GM04504 (cell line): ENCODE results near the gene NTN3.

Experiments used
- DNase-seq: peaks from one replicate; pipeline ENCODE4 v3.0.0-alpha.2; 2012; ENCODE audit warnings: low read depth

NTN3 gene

DNA sequence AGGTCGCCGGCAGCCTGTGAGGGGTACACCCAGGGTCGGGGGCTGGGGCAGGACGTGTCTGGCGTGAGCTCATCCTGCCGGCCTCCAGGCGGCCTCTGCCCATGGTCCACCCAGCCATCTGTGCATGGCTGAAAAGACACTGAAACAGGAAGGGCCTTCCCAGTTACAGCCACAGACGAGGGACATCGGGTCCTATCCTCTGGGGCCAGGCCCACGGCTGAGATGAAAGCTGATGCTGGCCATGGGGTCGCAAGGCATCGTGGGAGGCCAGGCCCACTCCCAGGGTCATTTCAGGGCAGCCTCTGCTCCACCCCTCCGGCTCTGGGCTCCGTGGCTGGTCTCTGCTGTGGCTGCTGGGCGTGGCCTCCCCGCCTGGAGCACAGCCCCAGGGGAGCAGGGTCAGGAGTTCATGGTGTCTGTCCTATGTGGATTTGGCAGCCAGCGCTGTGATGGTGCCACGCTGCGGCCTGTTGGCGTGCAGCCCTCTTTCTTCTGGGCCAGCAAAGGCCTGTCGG is 26.1 kb downstream of the NTN3 start:
- no peak for DNase-seq

DNA sequence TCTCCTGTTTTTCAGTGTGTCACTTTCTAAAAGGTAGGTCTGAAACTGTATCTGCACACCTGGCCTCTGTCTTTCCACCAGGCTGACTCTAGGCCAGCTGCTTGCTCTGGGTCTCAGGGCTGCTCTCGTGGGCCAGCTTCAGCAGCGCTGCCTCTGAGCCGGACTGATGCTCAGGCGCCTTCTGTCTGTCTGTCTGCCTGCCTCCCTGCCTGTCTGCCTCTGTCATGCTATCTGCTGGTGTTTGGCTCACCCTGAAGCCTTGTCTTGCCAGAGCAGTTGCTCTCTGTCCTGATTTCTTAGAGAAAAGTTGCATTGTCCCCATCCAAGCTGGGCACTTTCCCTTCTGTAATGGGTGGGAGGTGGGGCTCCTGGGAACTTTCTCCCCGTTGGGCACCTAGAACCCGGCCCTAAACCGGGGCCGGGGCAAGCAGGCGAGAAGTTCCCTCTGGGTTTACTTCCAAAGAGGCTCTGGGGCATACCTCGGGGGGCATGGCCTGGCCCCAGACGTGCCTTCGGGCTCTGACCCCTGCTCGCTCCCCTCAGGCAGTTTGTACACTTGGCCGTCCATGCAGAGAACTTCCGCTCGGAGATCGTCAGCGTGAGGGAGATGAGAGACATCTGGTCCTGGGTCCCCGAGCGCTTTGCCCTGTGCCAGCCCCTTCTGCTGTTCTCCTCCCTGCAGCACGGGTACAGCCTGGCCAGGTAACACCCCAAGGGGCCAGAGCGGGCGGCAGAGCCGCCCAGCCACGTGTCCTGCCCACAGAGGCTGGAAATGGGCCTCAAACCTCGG is 26.8 kb downstream of the NTN3 start:
- DNase-seq, result no peak

DNA sequence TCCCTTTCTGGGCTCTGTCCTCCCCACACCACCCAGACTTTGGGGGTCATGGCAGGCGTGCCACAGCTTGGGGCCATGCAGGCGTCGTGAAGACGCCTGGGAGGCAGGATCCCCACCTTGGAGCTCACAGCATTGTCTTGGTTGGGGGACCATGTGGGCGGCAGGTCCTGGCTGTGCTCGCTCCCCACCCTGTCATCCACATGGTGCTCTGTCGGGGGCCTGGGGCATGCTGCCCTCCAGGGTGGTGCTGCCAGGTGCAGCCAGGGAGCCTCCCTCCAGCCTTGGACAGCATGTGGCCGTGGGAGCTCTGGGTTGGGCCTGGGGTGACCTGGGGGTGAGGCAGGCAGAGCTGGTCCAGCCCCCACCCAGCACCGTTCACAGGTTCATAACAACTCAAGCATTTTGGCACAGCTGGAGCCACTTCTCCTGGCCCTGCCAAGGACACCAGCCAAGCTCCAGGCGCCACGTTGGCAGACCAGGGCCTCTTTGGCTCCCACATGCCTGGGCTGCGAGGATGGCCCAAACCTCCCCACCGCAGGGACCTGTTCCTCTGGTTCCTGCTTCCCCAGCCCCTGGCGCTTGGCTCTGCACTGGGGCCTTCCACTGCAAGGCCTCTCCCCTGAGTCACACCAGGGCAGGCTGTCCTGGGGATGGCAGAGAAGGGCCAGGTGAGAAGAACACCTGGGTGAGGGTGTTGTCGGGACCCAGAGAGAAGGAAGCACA is 27.6 kb downstream of the NTN3 start:
- DNase-seq, result no peak

DNA sequence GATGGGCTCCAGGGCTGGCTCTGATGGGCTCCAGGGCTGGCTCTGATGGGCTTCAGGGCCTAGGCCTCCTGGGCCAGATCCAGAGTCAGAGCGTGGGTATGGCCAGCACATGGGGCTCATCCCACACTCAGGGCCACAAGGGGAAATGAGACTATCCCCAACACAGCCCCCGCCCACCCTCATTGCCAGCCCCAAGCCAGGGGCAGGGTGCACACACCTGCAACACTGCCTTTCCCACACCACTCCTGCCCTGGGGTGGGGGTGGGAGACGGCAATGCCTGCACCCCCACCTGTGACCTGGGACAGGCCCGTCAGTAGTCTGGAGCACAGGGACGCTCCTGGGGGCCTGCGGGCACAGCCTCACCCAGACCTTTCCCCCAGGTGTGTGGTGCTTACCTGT is 28.4 kb downstream of the NTN3 start:
- no peak for DNase-seq

DNA sequence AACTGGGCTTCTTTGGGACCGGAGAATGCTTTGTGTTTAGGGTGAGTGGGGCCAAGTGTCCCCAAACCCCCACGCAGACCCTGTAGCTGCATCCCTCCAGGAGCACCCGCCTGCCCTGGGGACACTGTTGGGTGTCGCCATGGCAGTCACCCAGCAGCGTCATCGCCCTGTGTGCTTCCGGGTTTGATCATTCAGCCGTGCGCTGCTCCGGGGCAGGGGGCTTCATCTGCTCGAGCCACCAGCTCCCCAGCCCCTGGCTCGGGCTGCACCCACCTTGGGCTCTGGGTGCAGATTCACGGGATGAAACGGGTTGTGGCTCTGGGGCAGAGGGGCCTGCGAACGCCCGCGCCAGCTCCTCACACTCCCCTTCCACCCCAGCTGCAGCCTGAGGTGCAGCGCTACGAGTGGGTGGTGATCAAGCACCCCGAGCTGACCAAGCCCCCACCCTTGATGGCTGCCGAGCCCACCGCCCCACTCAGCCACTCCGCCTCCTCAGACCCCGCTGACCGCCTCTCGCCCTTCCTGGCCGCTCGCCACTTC is 28.9 kb downstream of the NTN3 start:
- no peak for DNase-seq

DNA sequence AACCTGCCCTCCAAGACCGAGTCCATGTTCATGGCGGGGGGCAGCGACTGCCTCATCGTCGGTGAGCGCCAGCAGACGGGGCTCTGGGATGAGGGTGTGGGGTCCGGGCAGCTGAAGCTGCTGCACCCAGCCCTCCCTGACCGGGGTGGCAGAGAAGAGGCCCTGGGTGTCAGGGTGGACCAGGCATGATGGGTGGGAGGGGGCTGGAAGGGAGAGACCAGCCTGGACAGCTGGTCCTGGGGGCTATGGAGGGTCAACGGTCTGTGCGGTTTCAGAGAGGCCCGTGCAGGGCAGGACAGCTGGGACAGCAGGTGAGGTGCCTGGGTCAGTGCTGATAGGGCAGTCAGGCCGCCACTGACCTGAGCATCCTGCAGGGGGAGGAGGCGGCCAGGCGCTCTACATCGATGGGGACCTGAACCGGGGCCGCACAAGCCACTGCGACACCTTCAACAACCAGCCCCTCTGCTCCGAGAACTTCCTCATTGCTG is 29.4 kb downstream of the NTN3 start:
- no peak for DNase-seq

DNA sequence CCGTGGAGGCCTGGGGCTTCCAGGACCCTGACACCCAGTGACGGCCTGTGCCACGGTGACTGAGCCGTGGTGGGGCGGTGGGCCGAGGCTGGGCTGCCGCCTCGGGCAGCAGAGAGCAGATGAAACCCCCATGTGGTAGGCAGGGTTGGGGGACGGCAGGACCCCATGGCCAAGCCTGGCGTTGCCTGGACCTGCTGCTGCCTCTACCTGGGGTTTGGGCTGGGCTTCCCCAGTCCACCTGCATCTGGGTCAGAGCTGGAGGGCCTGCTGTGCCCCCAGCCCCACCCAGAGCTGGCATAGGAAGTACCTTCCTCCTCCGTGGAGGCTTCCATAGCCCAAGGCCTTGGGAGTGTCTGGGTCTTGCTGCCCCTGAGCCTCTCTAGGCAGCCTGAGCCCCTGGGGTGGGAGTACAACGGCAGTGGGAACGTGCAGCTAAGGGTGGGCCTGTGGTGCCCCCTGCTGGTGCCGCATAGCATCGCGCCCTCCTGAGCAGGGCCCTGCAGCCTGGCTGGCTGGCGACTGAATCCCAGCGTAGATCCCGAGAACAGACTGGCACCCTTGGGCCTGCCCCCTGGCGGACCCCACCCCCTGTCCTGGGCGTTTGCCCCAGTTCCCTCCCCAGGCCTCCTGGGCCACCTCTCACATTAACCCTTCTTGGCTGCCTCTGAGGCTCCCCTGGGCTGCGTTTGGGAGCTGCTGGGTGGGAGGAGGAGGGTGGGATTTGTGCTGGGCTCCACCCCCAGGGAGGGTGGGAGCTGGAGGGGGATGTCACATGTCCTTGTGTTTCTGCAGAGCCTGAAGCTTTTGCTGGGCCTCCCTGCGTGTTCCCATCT is 30.0 kb downstream of the NTN3 start:
- DNase-seq, result peak; percentile 29

DNA sequence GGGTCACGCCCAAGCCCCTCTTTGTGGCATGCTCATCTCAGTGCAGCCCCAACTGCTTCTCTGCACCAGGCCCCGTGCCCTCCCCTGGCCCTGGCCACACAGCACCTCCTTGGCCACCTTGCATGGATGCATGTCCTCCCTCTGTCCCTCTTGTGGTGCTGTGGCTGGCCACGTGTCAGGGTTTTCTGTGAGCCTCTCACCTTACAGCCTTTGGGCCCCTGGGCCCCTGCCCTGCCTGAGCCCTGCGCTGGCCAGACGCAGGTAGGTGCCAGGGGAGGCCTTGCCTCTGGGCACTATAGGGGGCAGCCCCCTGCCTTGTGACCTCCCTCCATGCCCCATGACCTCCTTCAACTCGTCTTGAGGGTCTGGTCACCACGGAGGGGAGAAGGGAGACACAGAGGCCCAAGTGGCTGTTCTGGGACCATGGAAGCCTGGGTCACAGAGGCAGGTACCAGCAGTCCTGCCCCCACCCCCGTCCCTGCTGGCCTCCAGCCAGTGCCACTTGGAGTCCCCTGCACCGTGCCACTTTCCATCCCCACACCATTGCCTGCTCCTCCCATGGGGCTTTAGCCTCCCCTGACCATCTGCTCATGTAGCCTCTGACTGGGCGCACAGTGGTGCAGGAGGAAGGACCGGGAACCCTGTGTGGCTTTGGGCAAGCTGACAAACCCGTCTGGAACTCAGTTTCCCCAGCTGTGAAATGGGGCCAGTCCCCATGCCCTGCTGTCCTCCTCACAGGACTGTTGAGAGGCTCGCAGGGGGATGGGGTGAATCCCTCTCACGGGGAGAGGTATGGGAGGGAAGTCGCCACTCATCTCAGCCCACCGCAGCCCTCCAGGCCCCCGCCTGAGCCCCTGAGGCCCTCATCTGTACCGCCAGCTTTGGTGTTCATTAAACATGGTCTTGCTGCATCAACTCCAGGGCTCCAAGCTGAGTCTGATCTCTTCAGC is 31.1 kb downstream of the NTN3 start:
- DNase-seq, result no peak

DNA sequence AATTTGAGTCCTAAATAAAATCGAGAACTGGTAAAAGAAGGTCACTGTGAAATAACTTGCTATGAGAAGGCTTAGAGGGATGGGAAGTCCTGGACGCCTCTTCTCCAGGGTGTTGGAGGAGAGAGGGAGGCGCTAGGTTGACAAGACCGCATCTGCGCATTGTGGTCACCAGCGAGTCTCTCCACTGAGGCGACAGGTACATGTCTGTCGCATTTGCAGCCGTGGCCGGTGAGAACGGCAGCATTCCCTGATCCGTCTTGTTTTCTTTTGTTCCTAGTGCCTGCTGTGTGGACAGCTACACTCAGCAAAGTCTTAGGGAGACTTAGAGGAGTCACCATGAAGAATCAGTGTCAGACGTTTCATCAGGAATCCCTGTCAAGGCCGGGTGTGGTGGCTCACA is 34.6 kb downstream of the NTN3 start:
- no peak for DNase-seq

DNA sequence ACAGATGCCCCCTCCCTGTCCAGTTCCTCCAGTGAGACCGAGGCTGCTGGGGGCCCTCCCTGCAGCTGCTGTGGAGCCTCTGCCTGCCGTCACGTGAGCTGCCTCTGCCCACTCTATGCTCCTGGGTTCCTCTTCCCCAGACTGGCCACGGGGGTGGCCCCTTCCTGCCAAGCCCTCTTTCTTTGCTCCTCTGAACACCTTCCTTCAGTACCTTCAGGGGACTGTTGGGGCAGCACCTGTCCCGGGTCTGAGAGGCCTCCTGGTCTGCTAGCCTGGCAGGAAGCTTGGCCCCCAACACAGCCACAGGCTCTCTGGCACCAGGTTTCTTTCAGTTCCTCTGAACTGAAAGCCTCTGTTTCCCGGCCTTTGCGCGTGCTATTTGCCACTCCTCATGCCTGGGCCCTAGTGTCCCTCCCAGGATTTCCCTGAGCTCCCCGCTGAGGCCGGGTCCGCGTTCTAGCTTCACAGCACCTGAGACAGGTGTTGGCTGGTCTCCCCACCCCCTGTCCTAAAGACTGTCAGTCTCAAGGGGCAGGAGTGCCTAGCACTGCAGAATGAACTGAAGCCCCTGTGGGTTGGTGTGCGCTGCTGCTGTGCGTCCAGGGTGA is 36.1 kb downstream of the NTN3 start:
- no peak for DNase-seq

DNA sequence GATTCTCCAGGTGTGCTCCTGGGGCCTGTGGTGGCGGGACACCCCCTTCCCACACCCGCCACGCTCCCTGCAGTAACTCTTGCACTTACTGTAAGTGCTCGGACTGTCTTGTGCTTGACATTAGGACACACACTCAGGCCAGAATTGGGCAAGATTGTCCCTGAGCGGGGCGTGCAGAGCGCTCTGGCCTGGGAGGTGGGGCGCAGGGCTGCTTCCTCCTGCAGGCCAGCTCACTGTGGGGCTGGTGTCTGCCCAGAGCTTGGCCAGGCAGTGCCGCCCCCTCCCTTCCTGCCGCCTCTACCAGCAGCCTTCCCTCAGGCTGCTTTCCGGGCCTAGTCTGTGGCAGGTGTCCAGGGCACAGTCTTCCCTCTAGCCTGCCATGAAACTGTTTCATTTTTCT is 36.6 kb downstream of the NTN3 start:
- DNase-seq, result no peak

DNA sequence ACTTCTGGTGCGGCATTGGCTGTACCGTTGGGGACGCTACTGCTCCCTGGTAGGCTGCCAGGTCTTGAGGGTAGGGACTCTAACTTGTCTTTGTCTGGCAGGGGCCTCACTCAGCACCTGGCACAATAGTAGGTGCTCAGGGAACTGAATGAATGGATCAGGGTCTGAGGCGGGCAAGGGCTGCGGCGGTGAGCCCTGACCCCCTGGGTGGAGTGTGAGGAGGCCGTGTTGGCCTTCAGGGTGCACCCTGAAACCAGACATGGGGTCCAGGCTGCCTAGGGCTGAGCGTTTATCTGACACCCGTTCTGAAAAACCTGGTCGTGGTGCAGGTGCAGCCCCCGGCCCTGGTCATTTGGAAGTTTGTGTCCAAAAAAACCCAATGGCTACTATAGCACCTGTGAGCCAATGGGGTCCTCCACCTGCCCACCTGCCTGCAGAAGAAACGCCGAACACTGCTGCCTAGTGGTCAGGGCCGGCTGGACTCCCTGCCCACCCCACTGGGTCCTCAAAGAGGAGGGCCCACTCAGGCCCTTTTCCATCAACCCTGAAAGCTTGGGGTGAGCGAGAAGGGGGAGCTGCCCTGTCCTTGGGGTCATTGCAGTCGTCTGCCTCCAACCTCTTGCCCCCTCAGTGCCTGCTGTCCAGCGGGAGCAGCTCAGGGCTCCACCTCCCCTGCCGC is 37.8 kb downstream of the NTN3 start:
- DNase-seq, result no peak

DNA sequence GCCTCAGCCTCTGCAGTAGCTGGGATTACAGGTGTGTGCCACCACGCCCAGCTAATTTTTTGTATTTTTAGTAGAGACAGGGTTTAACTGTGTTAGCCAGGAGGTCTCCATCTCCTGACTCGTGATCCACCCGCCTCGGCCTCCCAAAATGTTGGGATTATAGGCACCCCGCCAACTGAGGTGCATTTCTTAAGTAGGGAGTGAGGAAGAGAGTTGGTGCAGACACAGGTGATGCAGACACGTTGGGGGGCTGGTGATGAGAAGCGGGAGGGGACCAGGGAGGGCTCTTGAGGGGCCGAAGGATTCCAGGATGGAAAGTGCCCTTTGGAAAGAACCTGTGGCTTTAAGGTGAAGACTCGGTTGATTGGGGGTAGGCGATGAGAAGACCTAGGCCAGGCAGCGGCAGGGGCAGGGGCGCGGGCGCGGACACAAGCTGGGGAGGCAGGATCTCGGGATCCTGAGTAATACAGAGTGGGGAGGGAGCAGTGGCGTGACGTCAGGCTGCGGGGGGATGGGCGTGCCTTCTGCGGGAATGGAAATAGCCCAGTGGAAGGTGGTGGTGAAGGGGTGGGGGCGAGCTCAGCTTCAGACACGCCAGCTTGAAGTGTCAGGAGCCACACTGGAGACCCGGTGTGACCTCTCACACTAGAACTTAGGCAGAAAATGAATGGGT is 40.2 kb downstream of the NTN3 start:
- no peak for DNase-seq

DNA sequence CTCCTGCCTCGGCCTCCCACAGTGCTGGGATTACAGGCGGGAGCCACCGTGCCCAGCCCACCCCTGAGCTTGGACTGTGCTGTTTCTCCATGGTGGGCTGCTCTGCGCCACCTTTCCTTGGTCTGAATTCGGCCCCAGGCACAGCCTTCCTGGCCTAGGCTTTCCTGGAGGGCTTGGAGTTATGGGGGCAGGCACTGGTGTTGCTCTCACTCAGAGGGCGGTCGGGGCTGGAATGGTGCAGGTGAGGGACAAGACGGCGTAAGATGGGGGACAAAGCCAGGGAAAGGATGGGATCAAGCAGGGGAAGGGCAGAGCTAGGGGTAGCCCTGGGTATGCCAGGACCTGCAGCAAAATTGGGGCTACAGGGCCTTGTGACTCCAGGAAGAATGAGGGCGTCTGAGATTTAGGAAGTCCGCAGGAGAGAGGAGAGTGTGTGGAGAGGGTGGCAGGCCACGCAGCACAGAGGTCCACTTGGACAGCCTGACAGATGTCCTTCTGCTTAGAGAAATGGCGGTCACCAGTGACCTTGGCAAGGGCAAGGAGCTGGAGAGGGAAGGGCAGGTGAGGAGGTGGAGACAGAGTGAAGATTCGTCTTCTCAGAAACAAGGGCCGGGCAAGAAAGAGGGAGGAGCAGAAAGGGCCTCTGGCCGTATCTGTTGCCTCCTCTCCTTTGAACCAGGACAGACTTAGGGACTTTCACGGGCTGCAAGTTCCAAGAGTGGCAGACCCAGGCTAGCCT is 41.1 kb downstream of the NTN3 start:
- no peak for DNase-seq

DNA sequence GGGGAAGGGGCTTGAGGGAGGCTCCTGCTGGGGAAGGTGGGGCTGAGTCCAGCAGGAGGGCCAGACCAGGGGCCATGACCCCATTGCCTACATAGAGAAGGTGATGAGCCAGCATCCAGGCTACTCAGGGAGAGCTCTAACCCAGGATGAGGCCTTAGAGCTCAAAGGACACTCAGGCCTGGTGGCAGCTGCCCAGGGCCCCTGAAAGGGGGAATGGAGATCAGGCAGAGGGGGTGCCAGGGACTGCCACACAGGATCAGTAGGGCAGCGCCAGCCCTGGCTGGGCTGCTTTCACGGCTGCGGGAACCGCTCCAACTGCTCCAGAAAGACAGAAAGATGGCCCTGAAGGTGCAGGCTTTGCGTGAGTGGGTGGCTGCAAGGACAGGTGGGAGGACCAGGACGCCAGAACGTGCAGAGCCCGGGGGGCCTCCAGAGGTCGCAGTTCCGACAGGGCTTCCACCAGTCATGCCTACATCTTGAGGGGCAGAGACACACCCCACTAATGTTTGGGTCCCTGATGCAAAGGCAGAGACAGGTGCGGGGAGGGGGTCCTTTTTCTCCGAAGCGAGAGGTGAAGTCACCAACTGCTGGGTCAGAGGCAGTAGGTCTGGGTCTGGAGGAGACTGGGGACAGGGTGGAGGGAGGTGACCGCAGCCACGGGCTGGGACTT is 41.8 kb downstream of the NTN3 start:
- no peak for DNase-seq

DNA sequence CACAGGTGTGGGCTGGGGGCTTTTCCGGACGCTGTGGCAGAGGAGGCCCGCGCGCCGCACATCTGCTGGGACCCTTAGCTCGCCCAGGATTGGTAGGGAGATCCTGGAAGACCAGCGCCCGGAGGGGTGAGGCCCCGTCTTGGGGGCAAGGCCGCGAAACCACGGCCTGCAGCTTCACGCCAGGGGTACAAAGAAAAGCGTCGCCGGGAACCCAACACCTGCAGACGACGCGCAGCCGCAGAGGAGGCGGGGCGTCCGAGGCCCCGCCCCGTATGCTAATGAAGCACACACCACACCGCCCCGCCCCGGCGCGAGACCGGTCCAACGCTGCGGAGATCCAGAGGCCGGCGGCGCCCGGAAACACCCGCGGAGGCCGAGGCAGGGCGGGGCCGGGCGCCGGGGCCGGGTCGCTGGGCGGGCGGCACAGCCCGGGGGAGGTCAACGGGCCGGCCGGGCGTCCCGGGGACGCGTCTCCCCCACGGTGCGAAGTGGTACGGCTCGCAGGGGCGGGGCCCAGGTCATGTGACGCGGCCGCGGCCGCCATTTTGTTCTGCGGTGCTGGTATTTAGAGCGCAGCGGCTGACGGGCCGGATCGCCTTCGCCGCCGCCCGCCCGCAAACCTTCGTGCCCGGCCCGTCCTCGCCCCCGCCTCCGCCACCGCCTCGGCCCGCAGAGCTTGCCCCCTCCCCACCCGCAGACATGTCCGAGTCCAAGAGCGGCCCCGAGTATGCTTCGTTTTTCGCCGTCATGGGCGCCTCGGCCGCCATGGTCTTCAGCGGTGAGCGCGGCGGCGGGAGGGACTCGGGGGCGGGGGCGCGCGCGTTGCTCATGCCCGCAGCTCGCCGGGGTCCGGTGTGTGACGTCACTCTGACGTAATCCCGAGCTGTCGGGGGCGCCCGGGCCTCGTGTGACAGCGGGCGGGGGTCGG is 42.6 kb downstream of the NTN3 start, which contains the start of gene ATP6V0C:
Gene ATP6V0C, plus strand, starts transcription at position 548 of the 928 bp plus-strand sequence. Its CDS starts 152 bp downstream, at position 700.
- DNase-seq, result peak; percentile 60
